ENCODE data around the gene ZBTB40.

The ZBTB40 gene

GRCh38 chr1:22542886-22543285 is 91.2 kb downstream of the ZBTB40 start:
- Mint-ChIP-seq H3K4me3 (no peak overlapping the region), H3K27ac (no peak overlapping the region), H3K9me3 (no peaks in the 10 kb centered on the region), H3K27me3 (peaks cover 25 to 36% of the 10 kb centered on the region in 2 donors), H3K36me3 (ENCODE audit: insufficient read depth) (no peaks in the 10 kb centered on the region), H3K4me1 (ENCODE audit: low read depth in 2 of 2) (peaks cover 4 to 6% of the 10 kb centered on the region in 2 donors)
- DNase-seq (no peak), ATAC-seq (replicated peaks) (no peak)

DNA sequence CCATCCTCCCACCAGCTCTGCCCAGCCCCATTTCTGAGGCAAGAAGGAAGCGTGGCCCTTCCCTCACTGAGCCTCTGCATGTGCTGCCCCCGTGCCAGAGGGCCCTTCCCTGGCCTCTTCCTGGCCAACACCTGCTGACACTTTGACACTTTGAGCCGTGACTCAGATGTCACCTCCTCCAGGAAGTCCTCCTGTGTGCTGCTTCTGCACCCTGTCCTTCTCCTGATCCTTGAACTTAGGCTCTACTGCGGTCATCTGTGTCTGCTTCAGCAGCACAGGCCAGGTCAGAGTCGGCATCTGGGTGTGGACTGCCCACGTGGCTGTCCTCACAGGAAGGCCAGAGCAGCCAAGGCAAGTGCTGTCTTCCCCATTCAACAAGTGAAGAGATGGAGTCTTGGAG is 92.0 kb downstream of the ZBTB40 start:
- no peaks in the 10 kb centered on the region for H3K36me3 Mint-ChIP-seq (ENCODE audit: insufficient read depth)
- DNase-seq (no peak), ATAC-seq (replicated peaks) (no peak)
- peak overlapping the region in 1 of 2 donors; percentile 24 for H3K27ac Mint-ChIP-seq
- H3K27me3 Mint-ChIP-seq = peaks cover 32 to 44% of the 10 kb centered on the region in 2 donors
- no peak overlapping the region for H3K4me3 Mint-ChIP-seq
- H3K4me1 Mint-ChIP-seq (ENCODE audit: low read depth in 2 of 2) = peaks cover 0 to 6% of the 10 kb centered on the region in 2 donors
- no peaks in the 10 kb centered on the region for H3K9me3 Mint-ChIP-seq

DNA sequence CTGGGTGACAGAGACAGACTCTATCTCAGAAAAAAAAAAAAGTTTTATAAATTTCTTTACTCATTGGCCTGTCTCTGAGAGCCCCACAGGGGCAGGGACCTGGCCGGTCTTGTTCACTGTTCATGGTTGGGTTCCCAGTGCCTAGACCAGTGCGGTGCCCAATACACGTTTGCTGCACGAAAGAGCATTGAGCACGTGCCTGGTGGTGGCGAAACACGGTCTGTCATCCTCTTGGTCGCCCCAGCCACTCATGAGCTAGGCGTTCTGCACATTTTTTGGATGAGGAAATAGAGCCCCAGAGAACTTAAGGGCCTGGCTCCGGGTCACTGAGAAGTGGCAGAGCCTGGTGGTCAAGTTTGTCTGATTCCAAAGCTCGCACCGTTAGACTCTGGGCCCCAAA is 93.0 kb downstream of the ZBTB40 start:
- ATAC-seq (replicated peaks) = no peak
- no peaks in the 10 kb centered on the region for H3K36me3 Mint-ChIP-seq (ENCODE audit: insufficient read depth)
- no peaks in the 10 kb centered on the region for H3K9me3 Mint-ChIP-seq
- H3K27ac Mint-ChIP-seq = no peak overlapping the region
- H3K4me1 Mint-ChIP-seq (ENCODE audit: low read depth in 2 of 2) = no peaks in the 10 kb centered on the region
- no peak for DNase-seq
- no peak overlapping the region for H3K4me3 Mint-ChIP-seq
- peaks cover 42 to 53% of the 10 kb centered on the region in 2 donors for H3K27me3 Mint-ChIP-seq

GRCh38 chr1:22545141-22545540 is 93.5 kb downstream of the ZBTB40 start:
- H3K36me3 Mint-ChIP-seq (ENCODE audit: insufficient read depth) = no peaks in the 10 kb centered on the region
- DNase-seq = no peak
- peaks cover 47 to 58% of the 10 kb centered on the region in 2 donors for H3K27me3 Mint-ChIP-seq
- no peaks in the 10 kb centered on the region for H3K9me3 Mint-ChIP-seq
- H3K27ac Mint-ChIP-seq = no peak overlapping the region
- no peaks in the 10 kb centered on the region for H3K4me1 Mint-ChIP-seq (ENCODE audit: low read depth in 2 of 2)
- no peak overlapping the region for H3K4me3 Mint-ChIP-seq
- ATAC-seq (replicated peaks) = no peak

GRCh38 chr1:22547186-22547817 is 95.7 kb downstream of the ZBTB40 start:
- H3K4me1 Mint-ChIP-seq (ENCODE audit: low read depth in 2 of 2) = no peaks in the 10 kb centered on the region
- no peak for DNase-seq
- H3K9me3 Mint-ChIP-seq = no peaks in the 10 kb centered on the region
- peaks cover 60 to 79% of the 10 kb centered on the region in 2 donors for H3K27me3 Mint-ChIP-seq
- H3K4me3 Mint-ChIP-seq = no peak overlapping the region
- H3K36me3 Mint-ChIP-seq (ENCODE audit: insufficient read depth) = no peaks in the 10 kb centered on the region
- H3K27ac Mint-ChIP-seq = no peak overlapping the region
- ATAC-seq (replicated peaks) = no peak

DNA sequence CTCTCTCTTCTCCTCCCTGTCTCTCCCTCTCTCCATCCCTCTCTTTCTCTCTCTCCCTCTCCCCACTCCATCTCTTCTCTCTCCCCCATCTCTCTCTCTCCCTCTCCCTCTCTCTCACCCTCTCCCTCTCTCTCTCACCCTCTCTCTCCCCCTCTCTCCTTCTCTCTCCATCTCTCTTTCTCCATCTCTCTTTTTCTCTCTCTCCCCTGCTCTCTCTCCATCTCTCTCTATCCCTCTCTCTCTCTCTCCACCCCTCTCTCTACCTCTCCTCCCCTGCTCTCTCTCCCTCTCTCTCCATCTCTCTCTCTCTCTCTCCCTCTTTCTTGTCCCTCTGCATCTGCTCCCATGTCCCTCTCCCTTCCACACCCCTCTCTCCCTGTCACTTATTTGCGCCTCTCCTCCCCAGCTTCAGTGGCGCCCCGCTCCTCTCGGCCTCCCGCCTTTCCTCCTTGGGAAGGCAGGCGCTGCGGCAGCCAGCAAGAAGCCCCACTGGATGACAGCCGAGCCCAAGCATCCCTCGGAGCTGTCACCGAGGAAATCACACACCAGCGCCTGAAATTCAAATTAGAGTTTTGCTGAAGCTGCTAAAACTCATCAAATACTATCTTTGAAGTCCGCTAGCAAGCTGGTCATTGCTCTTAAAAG is 96.3 kb downstream of the ZBTB40 start:
- no peak overlapping the region for H3K27ac Mint-ChIP-seq
- ATAC-seq (replicated peaks) (no peak), DNase-seq (no peak)
- no peak overlapping the region for H3K4me3 Mint-ChIP-seq
- H3K9me3 Mint-ChIP-seq = no peaks in the 10 kb centered on the region
- no peaks in the 10 kb centered on the region for H3K4me1 Mint-ChIP-seq (ENCODE audit: low read depth in 2 of 2)
- no peaks in the 10 kb centered on the region for H3K36me3 Mint-ChIP-seq (ENCODE audit: insufficient read depth)
- H3K27me3 Mint-ChIP-seq = peaks cover 67 to 85% of the 10 kb centered on the region in 2 donors

DNA sequence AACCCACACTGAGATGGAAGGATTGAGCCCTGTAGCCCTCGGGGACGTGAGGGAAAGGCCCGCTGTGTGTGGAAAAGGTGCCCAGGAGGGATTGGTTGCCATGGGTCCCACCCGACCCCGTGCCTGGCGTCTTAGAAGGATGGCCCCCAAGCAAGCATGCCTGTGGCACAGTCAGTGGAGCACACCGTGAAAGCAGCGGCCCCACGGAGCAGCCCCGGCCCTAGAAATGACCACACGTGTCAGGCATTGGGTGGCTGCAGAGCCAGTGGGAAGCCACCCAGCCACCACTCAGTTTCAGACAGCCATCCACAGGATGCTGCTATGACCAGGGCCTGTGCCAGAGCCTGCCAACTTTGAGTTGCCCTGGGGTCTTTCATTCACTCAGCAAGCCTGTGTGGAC is 98.4 kb downstream of the ZBTB40 start:
- H3K9me3 Mint-ChIP-seq = no peaks in the 10 kb centered on the region
- H3K4me3 Mint-ChIP-seq = no peak overlapping the region
- no peaks in the 10 kb centered on the region for H3K36me3 Mint-ChIP-seq (ENCODE audit: insufficient read depth)
- ATAC-seq (replicated peaks) = no peak
- H3K4me1 Mint-ChIP-seq (ENCODE audit: low read depth in 2 of 2) = peaks cover 0 to 2% of the 10 kb centered on the region in 2 donors
- H3K27ac Mint-ChIP-seq = no peak overlapping the region
- DNase-seq = no peak
- peaks cover 74 to 96% of the 10 kb centered on the region in 2 donors for H3K27me3 Mint-ChIP-seq

DNA sequence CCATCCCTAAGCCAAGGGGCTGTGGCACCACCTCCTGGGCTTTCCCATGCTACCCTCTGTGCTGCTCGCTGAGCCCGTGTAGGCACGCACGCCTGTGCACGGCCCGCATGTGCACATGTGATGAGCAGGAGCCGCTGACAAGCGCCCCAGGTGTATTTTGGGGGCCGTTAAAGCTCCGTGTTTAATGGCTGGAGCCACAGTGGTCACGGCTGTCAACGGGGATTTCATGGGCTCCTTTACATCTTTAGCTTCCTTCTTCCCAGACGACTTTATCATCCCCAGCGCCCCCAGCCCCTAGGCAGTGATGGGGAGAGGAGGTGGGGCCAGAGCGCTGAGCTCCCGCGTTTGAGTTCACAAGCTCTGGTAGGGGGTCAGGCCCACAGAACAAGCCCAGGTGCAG is 99.9 kb downstream of the ZBTB40 start:
- peaks cover 77 to 99% of the 10 kb centered on the region in 2 donors for H3K27me3 Mint-ChIP-seq
- no peak for DNase-seq
- peaks cover 0 to 5% of the 10 kb centered on the region in 2 donors for H3K4me1 Mint-ChIP-seq (ENCODE audit: low read depth in 2 of 2)
- no peaks in the 10 kb centered on the region for H3K36me3 Mint-ChIP-seq (ENCODE audit: insufficient read depth)
- no peaks in the 10 kb centered on the region for H3K9me3 Mint-ChIP-seq
- no peak overlapping the region for H3K27ac Mint-ChIP-seq
- H3K4me3 Mint-ChIP-seq = no peak overlapping the region
- ATAC-seq (replicated peaks) = no peak

- H3K4me3 Mint-ChIP-seq = no peak overlapping the region
- no peaks in the 10 kb centered on the region for H3K36me3 Mint-ChIP-seq (ENCODE audit: insufficient read depth)
- H3K9me3 Mint-ChIP-seq = no peaks in the 10 kb centered on the region
- ATAC-seq (replicated peaks) (no peak), DNase-seq (no peak)
- peaks cover 0 to 9% of the 10 kb centered on the region in 2 donors for H3K4me1 Mint-ChIP-seq (ENCODE audit: low read depth in 2 of 2)
- H3K27me3 Mint-ChIP-seq = peaks cover 77 to 99% of the 10 kb centered on the region in 2 donors
- no peak overlapping the region for H3K27ac Mint-ChIP-seq
These were observed 100.4 kb downstream of the ZBTB40 start for GRCh38 chr1:22552021-22552420.

- DNase-seq (no peak), ATAC-seq (replicated peaks) (no peak)
- peaks cover 73 to 96% of the 10 kb centered on the region in 2 donors for H3K27me3 Mint-ChIP-seq
- H3K4me1 Mint-ChIP-seq (ENCODE audit: low read depth in 2 of 2) = peaks cover 0 to 10% of the 10 kb centered on the region in 2 donors
- no peaks in the 10 kb centered on the region for H3K36me3 Mint-ChIP-seq (ENCODE audit: insufficient read depth)
- H3K4me3 Mint-ChIP-seq = no peak overlapping the region
- no peaks in the 10 kb centered on the region for H3K9me3 Mint-ChIP-seq
- no peak overlapping the region for H3K27ac Mint-ChIP-seq
These were observed 101.6 kb downstream of the ZBTB40 start for GRCh38 chr1:22553104-22553880.

DNA sequence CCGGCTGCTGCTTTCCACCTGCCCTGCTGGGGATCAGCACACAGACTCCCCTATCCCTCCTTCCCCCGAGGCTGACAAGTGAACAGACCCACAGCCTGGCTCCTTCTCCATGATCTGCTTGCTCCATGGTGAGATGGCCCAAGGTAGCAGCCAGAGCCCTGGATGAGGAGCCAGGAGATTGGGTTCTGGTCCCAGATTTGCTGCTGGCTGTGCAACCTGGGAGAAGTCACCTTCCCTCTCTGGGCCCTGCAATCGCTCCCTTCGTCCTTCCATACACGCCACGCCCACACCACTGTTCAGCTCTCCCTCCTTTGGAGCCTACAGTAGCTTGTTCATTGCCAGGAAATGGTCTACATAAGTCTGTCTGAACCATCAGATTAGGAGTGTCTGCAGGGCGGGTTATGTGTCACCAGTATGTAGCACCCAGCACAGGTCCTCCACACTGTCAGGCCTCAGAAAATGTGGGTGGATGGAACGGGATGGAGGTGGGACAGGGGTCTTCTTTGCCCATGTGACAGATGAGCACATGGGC is 102.4 kb downstream of the ZBTB40 start:
- ATAC-seq (replicated peaks) (no peak), DNase-seq (no peak)
- peaks cover 69 to 92% of the 10 kb centered on the region in 2 donors for H3K27me3 Mint-ChIP-seq
- H3K9me3 Mint-ChIP-seq = no peaks in the 10 kb centered on the region
- no peak overlapping the region for H3K27ac Mint-ChIP-seq
- peaks cover 0 to 10% of the 10 kb centered on the region in 2 donors for H3K4me1 Mint-ChIP-seq (ENCODE audit: low read depth in 2 of 2)
- no peaks in the 10 kb centered on the region for H3K36me3 Mint-ChIP-seq (ENCODE audit: insufficient read depth)
- no peak overlapping the region for H3K4me3 Mint-ChIP-seq

DNA sequence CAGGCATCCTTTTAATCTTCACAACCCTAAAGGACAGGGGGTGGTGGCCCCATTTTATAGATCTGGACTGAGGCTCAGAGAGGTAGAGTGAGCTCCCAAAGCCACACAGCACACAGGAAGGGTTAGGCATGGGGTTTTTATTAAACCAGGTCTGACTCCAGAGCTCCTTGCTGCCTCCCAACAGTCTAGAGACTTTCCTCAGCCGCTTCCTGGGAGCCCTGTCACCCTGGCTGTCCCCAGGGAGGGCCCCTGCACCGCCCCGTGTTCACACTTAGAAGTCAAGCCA is 103.7 kb downstream of the ZBTB40 start:
- DNase-seq (no peak), ATAC-seq (replicated peaks) (no peak)
- Mint-ChIP-seq H3K36me3 (ENCODE audit: insufficient read depth) (no peaks in the 10 kb centered on the region), H3K27me3 (peaks cover 69 to 92% of the 10 kb centered on the region in 2 donors), H3K9me3 (no peaks in the 10 kb centered on the region), H3K27ac (no peak overlapping the region), H3K4me3 (no peak overlapping the region), H3K4me1 (ENCODE audit: low read depth in 2 of 2) (peaks cover 0 to 10% of the 10 kb centered on the region in 2 donors)

DNA sequence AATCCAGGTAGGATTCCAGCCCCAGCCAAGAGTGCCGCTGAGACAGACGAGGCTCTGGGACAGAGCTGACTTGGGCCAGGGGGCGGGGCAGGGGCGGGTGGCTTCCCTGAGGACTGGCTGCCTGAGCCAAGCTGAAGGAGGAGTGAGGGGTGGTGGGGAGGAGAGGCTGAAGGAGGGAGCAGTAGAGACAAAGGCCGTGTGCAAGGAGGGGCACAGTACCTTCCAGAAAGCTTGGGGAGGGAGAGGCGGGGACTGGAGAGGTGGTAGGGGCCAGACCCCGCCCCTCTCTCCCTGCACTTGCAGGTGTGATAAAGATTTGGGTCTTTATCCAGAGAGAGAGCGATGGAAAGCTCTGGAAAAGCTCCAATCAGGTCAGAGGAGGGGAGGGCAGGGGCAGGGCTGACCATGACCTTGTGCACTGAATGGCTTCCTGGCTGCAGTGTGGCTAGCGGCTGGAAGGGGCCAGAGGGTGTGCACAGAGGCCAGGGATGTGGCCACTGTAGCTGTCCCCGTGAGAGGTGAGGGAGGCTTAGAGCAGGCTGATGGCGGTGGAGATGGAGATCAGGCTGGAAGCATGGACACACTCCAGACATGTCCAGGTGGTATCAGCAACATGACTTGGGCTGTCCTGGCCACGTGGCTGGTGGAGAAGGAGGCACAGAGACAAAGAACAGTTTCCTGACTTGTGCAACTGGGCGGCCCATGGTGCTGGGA is 104.9 kb downstream of the ZBTB40 start:
- ATAC-seq (replicated peaks) = no peak
- H3K9me3 Mint-ChIP-seq = no peaks in the 10 kb centered on the region
- H3K4me1 Mint-ChIP-seq (ENCODE audit: low read depth in 2 of 2) = peaks cover 0 to 10% of the 10 kb centered on the region in 2 donors

More for the DNA sequence above, 104.9 kb downstream of the ZBTB40 start:
- no peak for DNase-seq
- Mint-ChIP-seq H3K27me3 (peaks cover 68 to 92% of the 10 kb centered on the region in 2 donors), H3K27ac (no peak overlapping the region), H3K36me3 (ENCODE audit: insufficient read depth) (no peaks in the 10 kb centered on the region), H3K4me3 (no peak overlapping the region)

Data from effector memory CD8-positive, alpha-beta T cell (primary cell).